Endodermal cell (in vitro differentiated cells): ENCODE data around the gene SIM2. TPM values are rescaled to one million over a fixed set of nuclear protein-coding genes. Genes with fewer than 3 reads are reported as not detected.
A peak's percentile ranks its signal among the peaks of the same experiment; 100 is the strongest.

Experiments
- DNase-seq: peaks from one replicate; pipeline ENCODE4 v3.0.0-alpha.2; 2017
- H3K27ac ChIP-seq: 2 replicates; pipeline ENCODE4 v1.5.1; 2013; ENCODE audit warnings: mild to moderate bottlenecking, low read depth, low read length, moderate library complexity
- H3K27me3 ChIP-seq: 2 replicates; pipeline ENCODE4 v1.6.1; 2013; ENCODE audit warnings: mild to moderate bottlenecking, low read length, moderate library complexity; ENCODE audit not compliant: insufficient read depth, control insufficient read depth, poor library complexity, severe bottlenecking
- H3K36me3 ChIP-seq: 2 replicates; pipeline ENCODE4 v1.7.0; 2013; ENCODE audit warnings: mild to moderate bottlenecking, low read length, moderate library complexity; ENCODE audit not compliant: control insufficient read depth, insufficient read depth
- H3K4me1 ChIP-seq: one replicate; pipeline ENCODE4 v1.7.0; 2013; ENCODE audit warnings: low read length; ENCODE audit not compliant: control insufficient read depth, insufficient read depth
- H3K4me3 ChIP-seq: 2 replicates; pipeline ENCODE4 v1.5.1; 2013; ENCODE audit warnings: mild to moderate bottlenecking, low read length, moderate library complexity
- H3K9ac ChIP-seq: 2 replicates; pipeline ENCODE4 v1.6.1; 2013; ENCODE audit warnings: mild to moderate bottlenecking, low read length, moderate library complexity; ENCODE audit not compliant: poor library complexity, severe bottlenecking; ENCODE audit errors: extremely low read depth
- H3K9me3 ChIP-seq: 2 replicates; pipeline ENCODE4 v1.6.1; 2013; ENCODE audit warnings: mild to moderate bottlenecking, low read length, moderate library complexity; ENCODE audit not compliant: control insufficient read depth
- H3K27ac Mint-ChIP-seq: 2 replicates; pipeline ENCODE4 v1.8.0; 2020; ENCODE audit warnings: mixed read lengths
- H3K27me3 Mint-ChIP-seq: 2 replicates; pipeline ENCODE4 v1.8.0; 2021; ENCODE audit warnings: mild to moderate bottlenecking, mixed read lengths; ENCODE audit not compliant: insufficient read depth
- H3K36me3 Mint-ChIP-seq: 2 replicates; pipeline ENCODE4 v1.8.0; 2020; ENCODE audit warnings: low read depth, mixed read lengths
- H3K4me1 Mint-ChIP-seq: 2 replicates; pipeline ENCODE4 v1.8.0; 2020; ENCODE audit warnings: mixed read lengths
- H3K4me3 Mint-ChIP-seq: 2 replicates; pipeline ENCODE4 v1.8.0; 2020; ENCODE audit warnings: mild to moderate bottlenecking, moderate library complexity, mixed read lengths
- H3K9me3 Mint-ChIP-seq: 2 replicates; pipeline ENCODE4 v1.8.0; 2020; ENCODE audit warnings: mild to moderate bottlenecking, mixed read lengths
- CTCF ChIP-seq: fragments of 200-600 bp; sonication (generic); conservative IDR thresholded peaks from 2 replicates; pipeline ENCODE4 v1.5.0; 2021; ENCODE audit warnings: antibody characterized with exemption, mild to moderate bottlenecking
- WGBS, 2 experiments: methylation state at CpG; one replicate each; pipeline versions ENCODE4 v1.1.5 to v1.1.7; 2013; ENCODE audit warnings: missing lambda C conversion rate in 2 of 2, mixed read lengths in 1 of 2; ENCODE audit not compliant: insufficient coverage in 1 of 2, insufficient read length in 1 of 2; 5-methylcytosine and 5-hydroxymethylcytosine counted together
- total RNA-seq, 2 donors: library from RNA; stranded (reverse); fragmentation: NEBNext Ultra II Directional in 1 of 2; extraction: Animal tissue kit (Norgen Biotek cat#: 25700) in 1 of 2; gene quantifications; 2 replicates in 1 of 2; 3 replicates in 1 of 2; pipeline ENCODE4 v1.2.1, GENCODE V29; 2021

The SIM2 gene
- total RNA-seq, 2 donors from 2014 or later, result not detected

- H3K27me3 ChIP-seq, result peaks cover 8% of the 10 kb centered on the region
- no peak overlapping the region for H3K4me3 Mint-ChIP-seq
- H3K36me3 Mint-ChIP-seq, result no peaks in the 10 kb centered on the region
- no peaks in the 10 kb centered on the region for H3K9me3 Mint-ChIP-seq
- no peaks in the 10 kb centered on the region for H3K9me3 ChIP-seq
- peak; percentile 10 for DNase-seq
- no peak overlapping the region for H3K4me3 ChIP-seq
- peaks cover 39% of the 10 kb centered on the region for H3K27me3 Mint-ChIP-seq
- no peak overlapping the region for H3K27ac ChIP-seq
- TF ChIP-seq CTCF, result no peak
- H3K36me3 ChIP-seq, result no peaks in the 10 kb centered on the region
- H3K9ac ChIP-seq, result no peak overlapping the region
- H3K4me1 Mint-ChIP-seq, result peaks cover 4% of the 10 kb centered on the region
- WGBS, 2 experiments, result 90 to 91% methylated on average over 5 to 7 of the region's 7 CpGs
- no peak overlapping the region for H3K27ac Mint-ChIP-seq
- H3K4me1 ChIP-seq, result no peaks in the 10 kb centered on the region
These were observed 22.9 kb downstream of the SIM2 start for GRCh38 chr21:36721817-36722216.

- peaks cover 40% of the 10 kb centered on the region for H3K27me3 Mint-ChIP-seq
These were observed 23.8 kb downstream of the SIM2 start for GRCh38 chr21:36722370-36723368.

GRCh38 chr21:36723371-36723881 lies 24.5 kb downstream of the SIM2 start:
- peaks cover 5% of the 10 kb centered on the region for H3K27me3 ChIP-seq
- Mint-ChIP-seq H3K27ac (no peak overlapping the region), H3K27me3 (peaks cover 42% of the 10 kb centered on the region), H3K4me3 (no peak overlapping the region), H3K9me3 (no peaks in the 10 kb centered on the region), H3K36me3 (no peaks in the 10 kb centered on the region), H3K4me1 (no peaks in the 10 kb centered on the region)
- DNase-seq, result peak; percentile 34
- no peaks in the 10 kb centered on the region for H3K9me3 ChIP-seq
- H3K9ac ChIP-seq, result no peak overlapping the region
- WGBS, 2 experiments, result 91% methylated on average over 6 to 14 of the region's 14 CpGs
- H3K36me3 ChIP-seq, result no peaks in the 10 kb centered on the region
- no peak overlapping the region for H3K4me3 ChIP-seq
- H3K27ac ChIP-seq, result no peak overlapping the region
- no peaks in the 10 kb centered on the region for H3K4me1 ChIP-seq
- TF ChIP-seq CTCF, result no peak

More at GRCh38 chr21:36722370-36723368, 23.8 kb downstream of the SIM2 start:
- H3K4me3 ChIP-seq, result no peak overlapping the region
- Mint-ChIP-seq H3K4me1 (peaks cover 4% of the 10 kb centered on the region), H3K9me3 (no peaks in the 10 kb centered on the region), H3K27ac (no peak overlapping the region), H3K36me3 (no peaks in the 10 kb centered on the region), H3K4me3 (no peak overlapping the region)
- H3K36me3 ChIP-seq, result no peaks in the 10 kb centered on the region
- peak; percentile 19 for DNase-seq
- no peak overlapping the region for H3K27ac ChIP-seq
- no peaks in the 10 kb centered on the region for H3K4me1 ChIP-seq
- H3K27me3 ChIP-seq, result peaks cover 5% of the 10 kb centered on the region
- 91 to 95% methylated on average over 18 to 25 of the region's 25 CpGs for WGBS, 2 experiments
- H3K9ac ChIP-seq, result no peak overlapping the region
- TF ChIP-seq CTCF, result no peak
- no peaks in the 10 kb centered on the region for H3K9me3 ChIP-seq
